SU-DHL-6 (cell line): ENCODE results near the gene ASXL1.

Source experiments
- H2AFZ ChIP-seq: fragments of 200-600 bp; sonication (generic); 2 replicates; pipeline ENCODE4 v1.6.1; 2014; ENCODE audit warnings: low read depth, mild to moderate bottlenecking, moderate library complexity, mixed read lengths, antibody characterized with exemption, low read length; ENCODE audit not compliant: severe bottlenecking
- H3F3A ChIP-seq: fragments of 200-600 bp; shearing (Covaris generic); 2 replicates; pipeline ENCODE4 v1.6.0; 2016; ENCODE audit warnings: antibody characterized with exemption, mild to moderate bottlenecking; ENCODE audit not compliant: insufficient read depth
- H3K27ac ChIP-seq: fragments of 200-600 bp; sonication (generic); 2 replicates; pipeline ENCODE4 v1.5.1; 2016; ENCODE audit warnings: low read depth, mild to moderate bottlenecking, low read length, moderate library complexity, mixed read lengths
- H3K27me3 ChIP-seq: fragments of 200-600 bp; sonication (generic), shearing (Covaris generic); 2 replicates; pipeline ENCODE4 v1.6.0; 2014; ENCODE audit warnings: mild to moderate bottlenecking, low read length
- H3K36me3 ChIP-seq: fragments of 200-600 bp; sonication (generic); 2 replicates; pipeline ENCODE4 v1.6.1; 2014; ENCODE audit warnings: mild to moderate bottlenecking, low read length, mixed read lengths
- H3K4me2 ChIP-seq: fragments of 300-600, 200-600 bp; shearing (Covaris generic), sonication (generic); 2 replicates; pipeline ENCODE4 v1.6.0; 2014; ENCODE audit warnings: low read length, low read depth, mild to moderate bottlenecking; ENCODE audit not compliant: poor library complexity, severe bottlenecking
- H3K4me3 ChIP-seq: fragments of 200-600 bp; sonication (generic); 2 replicates; pipeline ENCODE4 v1.5.1; 2014; ENCODE audit warnings: antibody characterized with exemption, low read length, mild to moderate bottlenecking, mixed read lengths; ENCODE audit not compliant: insufficient read depth, poor library complexity, severe bottlenecking
- H3K79me2 ChIP-seq: fragments of 200-600 bp; sonication (generic); 2 replicates; pipeline ENCODE4 v1.6.1; 2014; ENCODE audit warnings: mild to moderate bottlenecking, low read length, moderate library complexity; ENCODE audit not compliant: insufficient read depth
- H3K9ac ChIP-seq: fragments of 200-600 bp; sonication (generic); 2 replicates; pipeline ENCODE4 v1.7.0; 2014; ENCODE audit warnings: mild to moderate bottlenecking, low read length
- H3K9me2 ChIP-seq: fragments of 200-600 bp; sonication (generic); replicated peaks from 2 replicates; pipeline ENCODE4 v1.6.1; 2014; ENCODE audit warnings: low read length; ENCODE audit not compliant: insufficient read depth
- H3K9me3 ChIP-seq: fragments of 200-600 bp; sonication (generic); 2 replicates; pipeline ENCODE4 v1.6.1; 2014; ENCODE audit warnings: low read length, mixed read lengths; ENCODE audit not compliant: insufficient read depth
- H4K20me1 ChIP-seq: fragments of 200-600 bp; sonication (generic); 2 replicates; pipeline ENCODE4 v1.6.1; 2014; ENCODE audit warnings: low read depth, mild to moderate bottlenecking, antibody characterized with exemption, low read length, moderate library complexity, mixed read lengths
- EZH2phosphoT487 ChIP-seq: fragments of 200-600 bp; sonication (generic), shearing (Covaris generic); conservative IDR thresholded peaks from 2 replicates; pipeline ENCODE4 v1.6.1; 2018; ENCODE audit warnings: mild to moderate bottlenecking, antibody characterized with exemption, low read length, moderate library complexity, mixed read lengths
- TF ChIP-seq, protein P1 (sequence below): fragments of 200-600 bp; sonication (generic); IDR thresholded peaks from one replicate; pipeline ENCODE4 v1.5.1; 2017; ENCODE audit warnings: antibody characterized with exemption, mild to moderate bottlenecking, low read length, moderate library complexity; ENCODE audit not compliant: insufficient read depth, poor library complexity, severe bottlenecking

Gene ASXL1

GRCh38 chr20:32484225-32484957 is 126.3 kb downstream of the ASXL1 start:
- H3F3A ChIP-seq, result no peaks in the 10 kb centered on the region
- TF ChIP-seq EZH2phosphoT487, result no peak
- TF ChIP-seq, protein P1, sequence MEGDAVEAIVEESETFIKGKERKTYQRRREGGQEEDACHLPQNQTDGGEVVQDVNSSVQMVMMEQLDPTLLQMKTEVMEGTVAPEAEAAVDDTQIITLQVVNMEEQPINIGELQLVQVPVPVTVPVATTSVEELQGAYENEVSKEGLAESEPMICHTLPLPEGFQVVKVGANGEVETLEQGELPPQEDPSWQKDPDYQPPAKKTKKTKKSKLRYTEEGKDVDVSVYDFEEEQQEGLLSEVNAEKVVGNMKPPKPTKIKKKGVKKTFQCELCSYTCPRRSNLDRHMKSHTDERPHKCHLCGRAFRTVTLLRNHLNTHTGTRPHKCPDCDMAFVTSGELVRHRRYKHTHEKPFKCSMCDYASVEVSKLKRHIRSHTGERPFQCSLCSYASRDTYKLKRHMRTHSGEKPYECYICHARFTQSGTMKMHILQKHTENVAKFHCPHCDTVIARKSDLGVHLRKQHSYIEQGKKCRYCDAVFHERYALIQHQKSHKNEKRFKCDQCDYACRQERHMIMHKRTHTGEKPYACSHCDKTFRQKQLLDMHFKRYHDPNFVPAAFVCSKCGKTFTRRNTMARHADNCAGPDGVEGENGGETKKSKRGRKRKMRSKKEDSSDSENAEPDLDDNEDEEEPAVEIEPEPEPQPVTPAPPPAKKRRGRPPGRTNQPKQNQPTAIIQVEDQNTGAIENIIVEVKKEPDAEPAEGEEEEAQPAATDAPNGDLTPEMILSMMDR, result no peak
- H3K9me2 ChIP-seq, result no peaks in the 10 kb centered on the region
- H3K27ac ChIP-seq, result no peak overlapping the region
- H3K9me3 ChIP-seq, result no peaks in the 10 kb centered on the region
- peak overlapping the region; percentile 63 for H3K9ac ChIP-seq
- peak overlapping the region; percentile 95 for H3K4me2 ChIP-seq
- H3K4me3 ChIP-seq, result peak overlapping the region; percentile 72
- no peaks in the 10 kb centered on the region for H4K20me1 ChIP-seq
- H3K79me2 ChIP-seq, result no peaks in the 10 kb centered on the region
- no peaks in the 10 kb centered on the region for H3K27me3 ChIP-seq
- H2AFZ ChIP-seq, result peak overlapping the region; percentile 90
- H3K36me3 ChIP-seq, result no peaks in the 10 kb centered on the region

- TF ChIP-seq, protein P1, result peak; percentile 76
- no peak for TF ChIP-seq EZH2phosphoT487
- Histone ChIP-seq H3K27me3 (no peaks in the 10 kb centered on the region), H3K9me2 (no peaks in the 10 kb centered on the region), H4K20me1 (no peaks in the 10 kb centered on the region), H3K36me3 (no peaks in the 10 kb centered on the region), H3F3A (no peaks in the 10 kb centered on the region), H3K9me3 (no peaks in the 10 kb centered on the region), H3K4me2 (peak overlapping the region; percentile 95), H3K27ac (no peak overlapping the region), H3K79me2 (no peaks in the 10 kb centered on the region), H2AFZ (peak overlapping the region; percentile 90), H3K9ac (peak overlapping the region; percentile 63), H3K4me3 (peak overlapping the region; percentile 72)
These were observed 127.0 kb downstream of the ASXL1 start for GRCh38 chr20:32484958-32485769.

- H3K36me3 ChIP-seq, result no peaks in the 10 kb centered on the region
- H3K4me3 ChIP-seq, result no peak overlapping the region
- no peak overlapping the region for H3K9ac ChIP-seq
- no peaks in the 10 kb centered on the region for H4K20me1 ChIP-seq
- no peaks in the 10 kb centered on the region for H3K9me2 ChIP-seq
- no peaks in the 10 kb centered on the region for H3K27me3 ChIP-seq
- H3K27ac ChIP-seq, result no peak overlapping the region
- TF ChIP-seq EZH2phosphoT487, result no peak
- TF ChIP-seq, protein P1, result no peak
- H3K4me2 ChIP-seq, result no peak overlapping the region
- H2AFZ ChIP-seq, result peak overlapping the region; percentile 90
- no peaks in the 10 kb centered on the region for H3K79me2 ChIP-seq
- no peaks in the 10 kb centered on the region for H3F3A ChIP-seq
- no peaks in the 10 kb centered on the region for H3K9me3 ChIP-seq
These were observed 127.8 kb downstream of the ASXL1 start for GRCh38 chr20:32485770-32486478.
